Measurements from ENCODE around the gene UBE2A.

The UBE2A gene

DNA sequence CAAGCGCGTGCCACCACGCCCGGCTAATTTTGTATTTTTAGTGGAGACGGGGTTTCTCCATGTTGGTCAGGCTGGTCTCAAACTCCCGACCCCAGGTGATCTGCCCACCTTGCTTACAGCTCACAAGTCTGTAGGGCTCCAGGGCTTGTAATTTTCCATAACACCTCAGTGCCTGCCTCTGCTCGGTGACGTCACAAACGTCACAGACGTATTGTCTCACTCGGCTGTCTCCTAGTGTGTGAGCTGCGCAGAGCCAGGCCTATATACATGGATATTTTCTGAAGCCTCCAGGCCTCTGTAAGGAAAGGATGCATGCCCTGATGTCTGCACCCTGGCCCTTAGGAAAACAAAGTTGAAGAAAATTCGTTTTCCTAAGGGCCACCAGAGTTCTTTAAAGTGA lies 40.4 kb downstream of the UBE2A start:
- no peak for DNase-seq

DNA sequence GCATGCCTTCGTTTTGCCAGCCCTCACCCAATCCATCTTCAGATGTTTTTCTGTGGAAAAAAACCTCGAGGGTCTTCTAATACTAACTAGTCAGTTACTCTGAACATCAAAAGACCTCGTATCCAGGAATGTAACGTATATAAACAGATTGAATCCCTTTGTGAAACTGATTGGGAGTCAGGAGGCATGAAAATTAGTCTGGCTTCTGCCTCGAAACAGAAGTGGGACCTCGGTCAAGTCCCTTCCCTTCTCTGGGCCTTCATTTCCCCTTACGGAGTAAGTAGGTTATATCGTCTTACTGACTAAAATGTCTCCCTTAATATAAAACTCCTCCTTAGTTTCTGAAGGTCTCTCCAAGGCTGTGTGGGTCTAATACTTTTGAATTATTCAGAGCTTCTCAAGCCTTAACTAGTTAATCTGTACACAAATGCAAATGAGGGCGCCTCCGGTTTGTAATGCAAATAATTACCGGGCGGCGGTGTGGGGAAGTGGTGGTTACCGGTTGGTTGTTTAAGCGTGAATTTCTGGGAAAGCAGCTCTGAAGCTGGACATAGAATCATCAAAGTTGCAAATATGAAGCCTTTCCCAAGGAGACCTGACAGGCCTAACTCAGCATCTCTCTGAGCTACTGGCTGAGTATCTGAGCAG lies 43.3 kb downstream of the UBE2A start:
- DNase-seq = no peak

DNA sequence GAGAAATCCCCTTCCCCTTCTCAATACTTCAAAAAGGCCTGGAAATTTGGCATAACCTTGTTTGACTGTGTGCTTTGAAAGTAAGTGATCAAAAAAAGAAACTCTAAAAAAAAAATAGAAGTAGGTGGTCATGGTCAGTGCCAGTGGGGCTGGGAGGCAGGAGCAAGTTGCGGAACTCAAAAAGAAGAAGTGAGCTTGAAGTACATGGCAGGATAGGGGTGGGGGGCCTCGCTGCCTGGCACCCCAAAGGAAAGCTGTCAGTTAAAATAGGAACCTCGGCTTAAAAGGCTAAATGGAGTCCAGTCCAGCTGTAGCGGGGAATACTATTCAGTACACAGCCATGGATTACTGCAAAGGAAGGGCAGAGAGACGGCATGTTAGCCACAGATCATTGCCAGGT lies 44.1 kb downstream of the UBE2A start:
- DNase-seq = no peak

DNA sequence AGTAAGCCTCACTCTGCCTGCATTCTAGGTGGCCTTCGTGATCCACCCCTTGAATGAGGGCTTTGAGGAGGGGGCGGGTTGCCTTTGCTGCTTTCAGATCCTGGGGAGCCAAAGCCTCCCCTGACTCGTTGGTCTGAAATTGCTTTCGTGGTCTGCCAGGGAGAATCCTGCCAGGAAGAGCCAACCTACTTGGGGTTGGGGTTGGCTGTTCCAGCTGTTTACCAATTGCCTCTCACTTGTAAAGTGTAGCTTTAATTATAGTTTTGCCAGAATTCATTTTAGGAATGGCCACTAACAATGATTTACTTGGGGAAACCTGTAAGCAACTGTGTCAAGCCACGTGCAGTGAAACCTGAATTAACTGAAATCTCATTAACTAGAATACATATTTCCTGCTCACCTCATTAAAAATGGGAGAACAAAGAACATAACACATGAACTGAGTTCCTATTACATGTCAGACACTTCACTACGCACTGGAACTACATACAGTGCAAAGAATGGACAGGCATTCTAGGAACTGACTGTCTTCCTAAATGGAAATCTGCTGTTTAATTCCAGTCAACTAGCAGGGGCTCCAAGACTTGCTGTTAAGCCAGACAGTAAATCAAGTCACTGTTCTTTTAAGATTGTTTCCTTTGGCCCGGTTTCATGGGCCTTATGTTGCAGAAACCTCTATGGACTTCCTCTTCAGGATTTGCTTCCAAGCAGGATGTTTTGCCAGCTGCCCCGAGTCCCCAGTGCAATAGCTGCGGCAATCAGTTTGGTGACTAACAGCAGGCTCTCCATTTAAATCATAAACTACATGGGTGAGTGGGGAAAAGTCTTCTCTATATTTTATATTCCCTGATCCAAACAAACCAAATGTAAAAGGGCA lies 48.2 kb downstream of the UBE2A start:
- no peak for DNase-seq

DNA sequence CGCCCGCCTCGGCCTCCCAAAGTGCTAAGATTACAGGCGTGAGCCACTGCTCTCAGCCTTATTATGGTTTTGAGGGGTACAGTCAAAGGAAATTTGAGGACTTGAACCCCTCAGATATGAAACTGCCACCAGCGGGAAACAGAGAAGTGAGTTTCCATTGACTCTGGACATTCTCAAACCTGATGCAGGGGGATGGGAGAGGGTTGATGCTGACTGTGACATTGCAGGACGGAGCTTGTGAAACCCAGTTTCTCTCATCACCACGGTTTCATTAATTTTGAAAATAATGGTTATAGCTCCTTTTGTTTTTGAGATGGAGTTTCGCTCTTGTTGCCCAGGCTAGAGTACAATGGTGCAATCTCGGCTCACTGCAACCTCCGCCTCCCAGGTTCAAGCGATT lies 50.1 kb downstream of the UBE2A start:
- no peak for DNase-seq

DNA sequence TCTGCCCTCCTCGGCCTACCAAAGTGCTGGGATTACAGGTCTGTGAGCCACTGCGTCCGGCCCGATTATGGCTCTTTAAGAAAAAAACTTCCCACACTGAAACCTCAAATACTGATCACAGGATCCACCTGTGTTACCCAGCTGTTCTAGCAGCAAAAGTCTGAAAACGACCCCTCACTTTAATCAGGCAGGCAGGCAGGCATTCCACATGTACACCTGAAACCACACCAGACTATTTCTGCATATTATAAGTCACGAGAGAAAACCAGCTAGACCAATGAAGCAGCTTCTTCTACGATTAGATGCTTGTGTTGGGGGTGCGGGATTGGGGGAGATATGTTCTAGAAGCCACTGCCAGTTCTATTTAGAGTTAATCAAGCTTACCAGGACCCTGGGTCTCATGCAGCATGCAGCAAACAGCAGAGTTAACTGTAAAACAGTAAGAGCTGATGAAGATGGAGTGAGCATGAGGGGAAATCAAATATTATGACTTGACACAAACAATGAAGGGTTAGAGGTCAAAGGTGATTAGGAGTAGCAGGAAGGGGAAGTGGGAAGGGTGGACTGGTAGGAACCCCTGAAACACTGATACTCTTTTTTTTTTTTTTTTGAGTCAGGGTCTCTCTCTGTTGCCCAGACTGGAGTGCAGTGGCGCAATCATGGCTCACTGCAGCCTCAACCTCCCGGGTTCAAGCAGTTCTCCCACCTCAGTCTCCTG lies 50.7 kb downstream of the UBE2A start:
- DNase-seq = no peak

DNA sequence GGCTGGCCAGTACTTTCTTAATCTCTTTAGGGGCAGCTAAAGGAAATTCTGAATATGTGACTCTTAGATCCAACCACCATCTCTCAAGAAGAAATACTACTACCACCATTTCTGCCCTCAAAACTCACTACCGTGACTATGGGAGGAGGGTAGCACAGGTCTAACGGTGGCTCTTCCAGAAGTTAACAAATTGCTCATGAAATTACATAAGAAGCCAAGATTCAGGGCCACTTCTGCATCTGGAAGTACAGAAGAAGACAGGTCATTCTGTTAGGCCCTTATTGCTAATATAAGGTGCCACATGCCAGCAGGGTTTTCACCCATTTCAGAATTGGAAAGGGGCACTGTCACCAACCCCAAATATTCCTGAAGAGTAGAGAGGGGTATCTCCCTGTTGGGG lies 51.5 kb downstream of the UBE2A start:
- no peak for DNase-seq
